DMS114 treated with DMSO at 0.1 percent for 48 hours (cell line): ENCODE data around the gene OR6C2.
"Not testable (repeated sequence)": the region's sequence is repeated elsewhere in the genome, so short reads cannot be mapped to it uniquely, and the experiment has no call there.

Experiments
- DNase-seq: peaks from one replicate; lab custom pipeline; 2025; ENCODE audit not compliant: unreplicated experiment; lab: John Stamatoyannopoulos, UW

OR6C2 gene

DNA sequence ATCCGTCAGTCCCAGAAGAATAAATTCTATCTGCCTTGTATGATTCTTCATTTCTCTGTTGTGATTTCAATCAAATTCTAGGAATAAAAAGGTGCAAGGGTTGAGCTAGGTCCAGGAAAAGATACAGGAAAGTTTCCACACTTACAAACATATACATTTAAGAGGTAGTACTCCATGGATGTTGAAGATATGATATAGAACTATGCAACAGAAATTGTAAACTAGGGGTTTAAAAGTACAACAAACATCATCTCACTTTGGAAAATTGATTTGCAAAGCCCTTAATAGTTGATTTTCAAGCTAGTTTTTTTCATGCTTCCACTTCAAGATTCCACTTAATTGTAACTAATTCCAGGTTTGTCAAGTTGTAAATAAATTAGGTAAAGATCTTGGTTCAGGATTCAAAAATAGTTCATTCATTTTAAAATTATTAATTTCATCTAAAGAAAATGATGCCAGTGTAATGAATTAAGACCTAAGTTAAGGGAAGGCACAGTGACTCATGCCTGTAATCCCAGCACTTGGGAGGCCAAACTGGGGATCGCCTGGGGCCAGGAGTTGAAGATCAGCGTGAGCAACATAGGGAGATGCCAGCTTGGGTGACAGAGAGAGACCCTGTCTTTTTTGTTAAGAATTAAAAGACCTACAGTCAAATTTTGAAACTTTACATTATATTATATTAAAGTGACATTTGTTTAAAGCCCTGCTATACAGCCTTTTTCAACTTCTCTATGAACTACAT, 26.4 kb downstream of the OR6C2 start, which contains the start of gene OR6C70:
OR6C70 (minus strand) TSS at position 51 of the 742 bp plus-strand sequence; CDS start at position 51, 0 bp downstream.
- DNase-seq = no peak

GRCh38 chr12:55472264-55472663, 28.4 kb downstream of the OR6C2 start:
- no peak for DNase-seq

DNA sequence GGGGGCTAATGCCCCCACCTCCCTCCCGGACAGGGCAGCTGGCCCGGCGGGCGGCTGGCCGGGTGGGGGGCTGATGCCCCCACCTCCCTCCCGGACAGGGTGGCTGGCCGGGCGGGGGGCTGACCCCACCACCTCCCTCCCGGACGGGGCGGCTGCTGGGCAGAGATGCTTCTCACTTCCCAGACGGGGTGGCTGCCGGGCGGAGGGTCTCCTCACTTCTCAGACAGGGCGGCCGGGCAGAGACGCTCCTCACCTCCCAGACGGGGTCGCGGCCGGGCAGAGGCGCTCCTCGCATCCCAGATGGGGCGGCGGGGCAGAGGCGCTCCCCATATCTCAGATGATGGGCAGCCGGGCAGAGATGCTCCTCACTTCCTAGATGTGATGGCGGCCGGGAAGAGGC, 35.3 kb downstream of the OR6C2 start:
- DNase-seq = not testable (repeated sequence)

DNA sequence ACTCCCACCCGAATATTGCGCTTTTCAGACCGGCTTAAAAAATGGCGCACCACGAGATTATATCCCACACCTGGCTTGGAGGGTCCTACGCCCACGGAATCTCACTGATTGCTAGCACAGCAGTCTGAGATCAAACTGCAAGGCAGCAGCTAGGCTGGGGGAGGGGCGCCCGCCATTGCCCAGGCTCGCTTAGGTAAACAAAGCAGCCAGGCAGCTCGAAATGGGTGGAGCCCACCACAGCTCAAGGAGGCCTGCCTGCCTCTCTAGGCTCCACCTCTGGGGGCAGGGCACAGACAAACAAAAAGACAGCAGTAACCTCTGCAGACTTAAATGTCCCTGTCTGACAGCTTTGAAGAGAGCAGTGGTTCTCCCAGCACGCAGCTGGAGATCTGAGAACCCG, 40.4 kb downstream of the OR6C2 start:
- not testable (repeated sequence) for DNase-seq

DNA sequence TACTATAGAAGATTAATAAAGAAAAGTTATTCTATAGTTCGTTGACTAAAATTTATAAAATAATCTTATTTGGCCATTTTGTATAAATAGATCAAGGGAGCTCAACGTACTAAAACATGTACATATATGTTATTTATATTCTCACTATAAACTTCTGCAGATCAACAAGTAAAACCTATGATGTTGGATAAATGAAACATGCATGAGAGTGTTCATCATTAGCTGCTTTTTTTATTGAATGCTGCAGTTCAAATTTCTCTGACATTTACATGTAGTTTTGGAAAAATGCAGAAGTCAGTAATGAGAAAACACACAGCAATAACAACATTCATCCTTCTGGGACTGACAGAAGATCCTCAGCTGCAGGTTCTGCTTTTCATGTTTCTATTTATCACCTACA, 48.2 kb downstream of the OR6C2 start, which contains the start of gene OR6C68:
OR6C68 (plus strand) TSS at position 301 of the 400 bp plus-strand sequence; CDS start at position 301, 0 bp downstream.
- DNase-seq = no peak

- DNase-seq = no peak
These were observed 51.6 kb downstream of the OR6C2 start for GRCh38 chr12:55495490-55495889.

DNA sequence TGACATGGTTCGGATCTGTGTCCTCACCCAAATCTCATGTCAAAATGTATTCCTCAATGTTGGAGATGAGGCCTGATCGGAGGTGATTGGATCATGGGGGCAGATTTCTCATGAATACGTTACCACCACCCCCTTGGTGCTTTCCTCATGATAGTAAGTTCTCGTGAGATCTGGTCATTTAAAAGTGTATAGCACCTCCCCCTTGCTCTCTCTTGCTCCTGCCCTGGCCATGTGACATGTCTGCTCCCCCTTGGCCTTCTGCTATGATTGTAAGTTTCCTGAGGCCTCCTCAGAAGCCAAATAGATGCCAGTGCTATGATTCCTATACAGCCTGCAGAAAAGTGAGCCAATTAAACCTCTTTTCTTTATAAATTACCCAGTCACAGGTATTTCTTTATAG, 55.4 kb downstream of the OR6C2 start:
- DNase-seq = no peak

DNA sequence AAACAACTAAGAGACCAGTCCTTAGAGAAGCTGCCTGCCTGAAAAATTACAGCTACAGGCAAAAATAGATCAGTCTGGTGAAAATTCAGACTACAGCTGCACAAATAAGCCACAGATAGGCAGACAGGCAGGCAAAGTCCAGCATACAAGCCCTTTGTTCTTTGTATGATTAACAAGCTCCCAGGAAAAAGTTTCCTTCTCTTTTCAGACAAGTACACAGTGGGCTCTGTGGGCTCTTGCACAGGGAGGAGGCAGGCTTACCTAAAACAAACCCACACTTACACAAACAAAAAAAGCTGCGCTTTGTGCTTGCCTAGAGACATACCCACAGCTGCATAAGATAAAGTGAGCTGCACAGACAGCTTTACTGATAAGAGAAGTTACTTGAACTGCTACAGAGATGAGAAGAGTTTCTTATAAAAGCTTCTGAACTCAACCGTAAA, 56.0 kb downstream of the OR6C2 start:
- no peak for DNase-seq

GRCh38 chr12:55501601-55502000, 57.7 kb downstream of the OR6C2 start:
- no peak for DNase-seq
